GM23248 (cell line): ENCODE data around the gene EPOP.

Source experiments
- EZH2 ChIP-seq: fragments of 200-600 bp; sonication (generic); IDR thresholded peaks from 2 replicates; pipeline ENCODE4 v1.6.1; 2018; ENCODE audit warnings: antibody characterized with exemption, mild to moderate bottlenecking; ENCODE audit not compliant: insufficient read depth, poor library complexity, severe bottlenecking
- EZH2phosphoT487 ChIP-seq: fragments of 200-600 bp; sonication (generic); IDR thresholded peaks from 2 replicates; pipeline ENCODE4 v1.6.1; 2018; ENCODE audit warnings: antibody characterized with exemption, moderate library complexity, mild to moderate bottlenecking, low read depth; ENCODE audit not compliant: insufficient read depth

GRCh38 chr17:38709104-38709820 is 34.5 kb upstream of the EPOP start:
- TF ChIP-seq EZH2, result no peak
- no peak for TF ChIP-seq EZH2phosphoT487
